Measurements from ENCODE around the gene KCNK7. TPM values are rescaled to one million over a fixed set of nuclear protein-coding genes. Genes with fewer than 3 reads are reported as not detected.

The KCNK7 gene
- total RNA-seq, 1 experiment from 2014 or later, result 1.4 TPM

GRCh38 chr11:65584723-65585171 lies 10.9 kb downstream of the KCNK7 start:
- no peak overlapping the region for H3K27ac Mint-ChIP-seq (ENCODE audit: unreplicated experiment)
- no peak for TF ChIP-seq CTCF (IDR thresholded peaks at IDR 0.05; ENCODE audit: unreplicated experiment)
- no peak for DNase-seq
- intact Hi-C loops (cut with micrococcal nuclease; ENCODE audit: unreplicated experiment), result no loop called here
- H3K4me3 Mint-ChIP-seq (ENCODE audit: low read depth, unreplicated experiment), result no peak overlapping the region
- H3K9me3 Mint-ChIP-seq (ENCODE audit: low read depth, unreplicated experiment), result no peaks in the 10 kb centered on the region
- H3K36me3 Mint-ChIP-seq (ENCODE audit: insufficient read depth, unreplicated experiment), result peaks cover 50% of the 10 kb centered on the region
- CTCF ChIA-PET, result no interaction called here
- H3K4me1 Mint-ChIP-seq (ENCODE audit: low read depth, unreplicated experiment), result peaks cover 16% of the 10 kb centered on the region
- no peaks in the 10 kb centered on the region for H3K27me3 Mint-ChIP-seq (ENCODE audit: unreplicated experiment)
- BruUV-seq (replicated peaks), result no TSS peak

DNA sequence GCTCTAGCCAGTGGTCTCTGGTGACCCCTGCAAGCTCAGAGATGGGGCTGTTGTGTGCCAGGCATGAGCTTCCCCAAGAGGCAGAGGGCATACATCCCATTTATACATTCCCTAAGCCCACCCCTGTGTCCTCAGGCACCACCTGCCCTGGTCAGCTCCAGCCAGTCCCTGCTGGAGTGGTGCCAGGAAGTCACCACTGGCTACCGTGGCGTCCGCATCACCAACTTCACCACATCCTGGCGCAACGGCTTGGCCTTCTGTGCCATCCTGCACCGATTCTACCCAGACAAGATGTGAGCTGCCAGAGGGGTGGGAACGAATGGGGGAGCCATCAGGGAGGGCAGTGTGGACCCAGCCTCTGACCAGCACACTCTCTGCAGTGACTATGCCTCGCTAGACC lies 11.5 kb downstream of the KCNK7 start:
- CTCF ChIA-PET, result interaction anchor here (1.0 kb wide), 1 partner anchor 304 kb away, joined by 4 read pairs; the partner anchor contains the start of gene FIBP

DNA sequence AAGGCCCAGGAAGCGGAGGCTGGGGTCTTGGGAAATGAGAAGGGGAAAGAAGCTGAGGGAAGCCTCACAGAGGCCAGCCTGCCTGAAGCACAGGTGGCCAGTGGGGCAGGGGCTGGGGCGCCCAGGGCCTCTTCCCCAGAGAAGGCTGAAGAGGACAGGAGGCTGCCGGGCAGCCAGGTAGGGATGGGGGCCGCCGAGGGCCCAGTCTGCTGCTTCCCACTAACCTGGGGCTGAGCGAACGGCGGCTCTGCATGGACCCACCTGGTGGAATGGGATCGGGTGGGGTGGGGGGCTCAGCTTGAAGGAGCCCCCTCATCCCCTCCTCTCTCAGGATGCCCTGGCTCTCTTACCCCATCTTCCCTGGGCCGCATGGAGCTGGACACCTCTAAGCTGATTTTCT lies 12.0 kb downstream of the KCNK7 start:
- Mint-ChIP-seq H3K4me3 (ENCODE audit: low read depth, unreplicated experiment) (no peak overlapping the region), H3K4me1 (ENCODE audit: low read depth, unreplicated experiment) (peaks cover 15% of the 10 kb centered on the region), H3K27me3 (ENCODE audit: unreplicated experiment) (no peaks in the 10 kb centered on the region), H3K27ac (ENCODE audit: unreplicated experiment) (no peak overlapping the region), H3K9me3 (ENCODE audit: low read depth, unreplicated experiment) (no peaks in the 10 kb centered on the region), H3K36me3 (ENCODE audit: insufficient read depth, unreplicated experiment) (peaks cover 48% of the 10 kb centered on the region)
- no peak for DNase-seq
- no peak for TF ChIP-seq CTCF (IDR thresholded peaks at IDR 0.05; ENCODE audit: unreplicated experiment)
- intact Hi-C loops (cut with micrococcal nuclease; ENCODE audit: unreplicated experiment), result no loop called here
- no TSS peak for BruUV-seq (replicated peaks)
- CTCF ChIA-PET, result interaction anchor here (1.0 kb wide), 1 partner anchor 305 kb away, joined by 4 read pairs; the partner anchor contains the start of gene FIBP

More for the DNA sequence above, 11.5 kb downstream of the KCNK7 start:
- intact Hi-C loops (cut with micrococcal nuclease; ENCODE audit: unreplicated experiment), result no loop called here
- Mint-ChIP-seq H3K27me3 (ENCODE audit: unreplicated experiment) (no peaks in the 10 kb centered on the region), H3K27ac (ENCODE audit: unreplicated experiment) (no peak overlapping the region), H3K36me3 (ENCODE audit: insufficient read depth, unreplicated experiment) (peaks cover 50% of the 10 kb centered on the region), H3K4me1 (ENCODE audit: low read depth, unreplicated experiment) (peaks cover 16% of the 10 kb centered on the region), H3K9me3 (ENCODE audit: low read depth, unreplicated experiment) (no peaks in the 10 kb centered on the region), H3K4me3 (ENCODE audit: low read depth, unreplicated experiment) (no peak overlapping the region)
- BruUV-seq (replicated peaks), result no TSS peak
- TF ChIP-seq CTCF (IDR thresholded peaks at IDR 0.05; ENCODE audit: unreplicated experiment), result no peak
- no peak for DNase-seq

GRCh38 chr11:65581928-65582327 lies 13.7 kb downstream of the KCNK7 start:
- Mint-ChIP-seq H3K27me3 (ENCODE audit: unreplicated experiment) (no peaks in the 10 kb centered on the region), H3K27ac (ENCODE audit: unreplicated experiment) (no peak overlapping the region), H3K4me3 (ENCODE audit: low read depth, unreplicated experiment) (no peak overlapping the region), H3K4me1 (ENCODE audit: low read depth, unreplicated experiment) (peaks cover 14% of the 10 kb centered on the region), H3K9me3 (ENCODE audit: low read depth, unreplicated experiment) (no peaks in the 10 kb centered on the region), H3K36me3 (ENCODE audit: insufficient read depth, unreplicated experiment) (peaks cover 57% of the 10 kb centered on the region)
- intact Hi-C loops (cut with micrococcal nuclease; ENCODE audit: unreplicated experiment), result no loop called here
- TF ChIP-seq CTCF (IDR thresholded peaks at IDR 0.05; ENCODE audit: unreplicated experiment), result no peak
- DNase-seq, result no peak
- CTCF ChIA-PET, result no interaction called here
- no TSS peak for BruUV-seq (replicated peaks)
